Skeletal muscle tissue (tissue), 4 donors: ENCODE measurements around the gene NOL4L. TPM values are rescaled to one million over a fixed set of nuclear protein-coding genes. Genes with fewer than 3 reads are reported as not detected.
A peak's percentile ranks its signal among the peaks of the same experiment; 100 is the strongest.

Source experiments
- H3K27ac ChIP-seq: one replicate; pipeline ENCODE4 v1.7.0; 2013; ENCODE audit warnings: mild to moderate bottlenecking, low read depth, low read length, inconsistent platforms
- H3K27me3 ChIP-seq, 3 donors: one replicate each; pipeline ENCODE4 v1.7.0; 2013; ENCODE audit warnings: low read length in 3 of 3; ENCODE audit not compliant: control insufficient read depth in 3 of 3, insufficient read depth in 3 of 3
- H3K36me3 ChIP-seq, 3 donors: one replicate each; pipeline ENCODE4 v1.7.0; 2013; ENCODE audit warnings: low read length in 3 of 3; ENCODE audit not compliant: control insufficient read depth in 3 of 3, insufficient read depth in 3 of 3
- H3K4me1 ChIP-seq, 3 donors: one replicate each; pipeline ENCODE4 v1.7.0; 2013; ENCODE audit warnings: low read length in 3 of 3, mild to moderate bottlenecking in 3 of 3; ENCODE audit not compliant: control insufficient read depth in 3 of 3, insufficient read depth in 3 of 3
- H3K4me3 ChIP-seq, 3 donors: one replicate each; pipeline ENCODE4 v1.7.0; 2013; ENCODE audit warnings: low read length in 3 of 3
- H3K9ac ChIP-seq, 3 donors: one replicate each; pipeline ENCODE4 v1.7.0; 2013; ENCODE audit warnings: low read length in 3 of 3, mild to moderate bottlenecking in 3 of 3, moderate library complexity in 2 of 3, low read depth in 1 of 3
- H3K9me3 ChIP-seq, 3 donors: one replicate each; pipeline ENCODE4 v1.7.0; 2013; ENCODE audit warnings: low read length in 3 of 3; ENCODE audit not compliant: control insufficient read depth in 3 of 3
- total RNA-seq: library from RNA; depleted of rRNA; stranded (reverse); fragments of >200 nt; gene quantifications from one replicate; pipeline ENCODE4 v1.2.3, GENCODE V29; 2014
- donor health status: Osteomylitis.

Gene NOL4L
- total RNA-seq, 1 donor from 2014 or later = 4.2 TPM

GRCh38 chr20:32455901-32456701 lies 129.0 kb downstream of the NOL4L start:
- H3K9ac ChIP-seq = no peak overlapping the region
- H3K36me3 ChIP-seq = peaks cover 0 to 5% (median 0%) of the 10 kb centered on the region in 3 donors
- no peaks in the 10 kb centered on the region for H3K9me3 ChIP-seq
- no peak overlapping the region for H3K4me3 ChIP-seq
- peaks cover 5 to 17% (median 9%) of the 10 kb centered on the region in 3 donors for H3K4me1 ChIP-seq
- H3K27ac ChIP-seq = no peak overlapping the region
- H3K27me3 ChIP-seq = no peaks in the 10 kb centered on the region

GRCh38 chr20:32455171-32455900 lies 129.8 kb downstream of the NOL4L start:
- Histone ChIP-seq H3K4me3 (no peak overlapping the region), H3K9me3 (no peaks in the 10 kb centered on the region), H3K27ac (no peak overlapping the region), H3K9ac (peak overlapping the region in 1 of 3 donors; percentile 8), H3K4me1 (peaks cover 9 to 22% (median 10%) of the 10 kb centered on the region in 3 donors), H3K27me3 (no peaks in the 10 kb centered on the region), H3K36me3 (peaks cover 0 to 5% (median 0%) of the 10 kb centered on the region in 3 donors)

- Histone ChIP-seq H3K27ac (no peak overlapping the region), H3K9me3 (no peaks in the 10 kb centered on the region), H3K27me3 (no peaks in the 10 kb centered on the region), H3K9ac (peak overlapping the region in 1 of 3 donors; percentile 8), H3K36me3 (peaks cover 0 to 5% (median 0%) of the 10 kb centered on the region in 3 donors), H3K4me1 (peaks cover 14 to 28% (median 19%) of the 10 kb centered on the region in 3 donors), H3K4me3 (no peak overlapping the region)
Observed at GRCh38 chr20:32454164-32455145, 130.7 kb downstream of the NOL4L start.

GRCh38 chr20:32453467-32454163 lies 131.5 kb downstream of the NOL4L start:
- Histone ChIP-seq H3K4me3 (no peak overlapping the region), H3K27me3 (no peaks in the 10 kb centered on the region), H3K36me3 (peaks cover 0 to 8% (median 0%) of the 10 kb centered on the region in 3 donors), H3K9ac (no peak overlapping the region), H3K9me3 (no peaks in the 10 kb centered on the region), H3K4me1 (peaks cover 20 to 33% (median 22%) of the 10 kb centered on the region in 3 donors), H3K27ac (no peak overlapping the region)

GRCh38 chr20:32452776-32453466 lies 132.2 kb downstream of the NOL4L start:
- peaks cover 23 to 33% (median 24%) of the 10 kb centered on the region in 3 donors for H3K4me1 ChIP-seq
- H3K9me3 ChIP-seq = no peaks in the 10 kb centered on the region
- H3K27me3 ChIP-seq = no peaks in the 10 kb centered on the region
- H3K9ac ChIP-seq = no peak overlapping the region
- peaks cover 0 to 8% (median 0%) of the 10 kb centered on the region in 3 donors for H3K36me3 ChIP-seq
- no peak overlapping the region for H3K4me3 ChIP-seq
- H3K27ac ChIP-seq = no peak overlapping the region

- Histone ChIP-seq H3K9me3 (no peaks in the 10 kb centered on the region), H3K27me3 (no peaks in the 10 kb centered on the region), H3K4me1 (peaks cover 23 to 33% (median 27%) of the 10 kb centered on the region in 3 donors), H3K9ac (no peak overlapping the region), H3K36me3 (peaks cover 0 to 8% (median 3%) of the 10 kb centered on the region in 3 donors), H3K4me3 (no peak overlapping the region), H3K27ac (no peak overlapping the region)
Observed at GRCh38 chr20:32451682-32452461, 133.3 kb downstream of the NOL4L start.

- Histone ChIP-seq H3K27me3 (no peaks in the 10 kb centered on the region), H3K4me1 (peaks cover 24 to 36% (median 33%) of the 10 kb centered on the region in 3 donors), H3K27ac (no peak overlapping the region), H3K4me3 (no peak overlapping the region), H3K36me3 (peaks cover 0 to 11% (median 8%) of the 10 kb centered on the region in 3 donors), H3K9ac (no peak overlapping the region), H3K9me3 (no peaks in the 10 kb centered on the region)
Observed at GRCh38 chr20:32451340-32451681, 133.8 kb downstream of the NOL4L start.

- H3K36me3 ChIP-seq = peaks cover 0 to 11% (median 8%) of the 10 kb centered on the region in 3 donors
Observed at GRCh38 chr20:32450484-32451061, 134.6 kb downstream of the NOL4L start.

More at GRCh38 chr20:32450484-32451061, 134.6 kb downstream of the NOL4L start:
- Histone ChIP-seq H3K9ac (no peak overlapping the region), H3K27me3 (no peaks in the 10 kb centered on the region), H3K4me3 (no peak overlapping the region), H3K4me1 (peaks cover 28 to 40% (median 37%) of the 10 kb centered on the region in 3 donors), H3K9me3 (no peaks in the 10 kb centered on the region), H3K27ac (no peak overlapping the region)
